Stimulated activated CD8-positive, alpha-beta memory T cell treated with anti-CD3 and anti-CD28 coated beads, Interleukin-15, amount 100 ng/mL, for 48 hours (primary cell): Measurements from ENCODE around the gene DIPK1B.

Experiments used
- DNase-seq, 2 donors: peaks; one replicate each; pipeline ENCODE4 v3.0.0-alpha.2; 2020; ENCODE audit warnings: low read depth in 2 of 2

Gene DIPK1B

DNA sequence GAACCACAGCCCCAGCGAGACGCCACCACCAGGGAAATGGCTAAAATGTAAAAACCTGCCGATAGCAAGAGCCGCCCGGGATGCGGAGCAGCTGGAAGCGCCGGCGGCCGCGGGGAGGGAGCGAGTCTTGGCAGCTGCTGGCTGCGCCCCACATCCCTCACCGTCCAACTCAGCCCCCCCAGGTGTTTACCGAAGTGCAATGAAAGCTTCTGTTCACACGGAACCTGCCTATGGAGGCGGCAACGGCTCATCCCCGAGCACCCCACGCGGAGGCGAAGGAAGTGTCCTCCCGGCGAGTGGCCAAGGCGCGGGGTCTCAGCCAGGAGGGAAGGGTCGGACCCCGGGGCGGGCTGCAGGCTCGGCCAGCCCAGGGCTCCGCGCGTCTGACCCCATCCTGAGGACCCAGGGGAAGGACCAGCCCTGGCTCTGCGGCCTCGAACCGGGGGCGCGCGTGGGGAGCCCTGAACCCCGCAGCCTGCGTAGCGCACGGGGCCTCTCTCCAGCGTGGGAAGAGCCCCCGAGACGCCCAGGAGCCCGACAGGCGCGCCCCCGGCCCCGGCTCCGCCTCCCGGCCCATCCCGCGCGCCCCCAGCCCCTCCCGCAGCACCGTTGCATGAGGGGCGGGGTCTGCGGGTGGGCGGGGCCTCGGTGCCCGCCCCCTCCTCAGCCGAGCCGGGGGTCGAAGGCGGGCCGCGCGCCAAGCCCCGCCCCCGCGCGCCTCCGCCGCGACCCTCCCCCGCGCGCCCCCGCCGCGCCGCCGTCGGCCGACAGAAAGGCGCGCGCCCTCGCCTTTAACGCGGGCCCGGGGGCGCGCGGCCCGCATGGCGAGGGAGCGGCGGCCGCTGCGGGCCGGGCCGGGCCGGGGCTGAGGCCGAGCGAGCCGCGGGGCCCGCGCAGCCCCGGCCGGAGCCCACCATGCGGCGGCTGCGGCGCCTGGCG lies at the start of gene DIPK1B:
Gene DIPK1B, plus strand, starts transcription at position 822 of the 939 bp plus-strand sequence. Its CDS starts 94 bp downstream, at position 916.
- DNase-seq = no peak

DNA sequence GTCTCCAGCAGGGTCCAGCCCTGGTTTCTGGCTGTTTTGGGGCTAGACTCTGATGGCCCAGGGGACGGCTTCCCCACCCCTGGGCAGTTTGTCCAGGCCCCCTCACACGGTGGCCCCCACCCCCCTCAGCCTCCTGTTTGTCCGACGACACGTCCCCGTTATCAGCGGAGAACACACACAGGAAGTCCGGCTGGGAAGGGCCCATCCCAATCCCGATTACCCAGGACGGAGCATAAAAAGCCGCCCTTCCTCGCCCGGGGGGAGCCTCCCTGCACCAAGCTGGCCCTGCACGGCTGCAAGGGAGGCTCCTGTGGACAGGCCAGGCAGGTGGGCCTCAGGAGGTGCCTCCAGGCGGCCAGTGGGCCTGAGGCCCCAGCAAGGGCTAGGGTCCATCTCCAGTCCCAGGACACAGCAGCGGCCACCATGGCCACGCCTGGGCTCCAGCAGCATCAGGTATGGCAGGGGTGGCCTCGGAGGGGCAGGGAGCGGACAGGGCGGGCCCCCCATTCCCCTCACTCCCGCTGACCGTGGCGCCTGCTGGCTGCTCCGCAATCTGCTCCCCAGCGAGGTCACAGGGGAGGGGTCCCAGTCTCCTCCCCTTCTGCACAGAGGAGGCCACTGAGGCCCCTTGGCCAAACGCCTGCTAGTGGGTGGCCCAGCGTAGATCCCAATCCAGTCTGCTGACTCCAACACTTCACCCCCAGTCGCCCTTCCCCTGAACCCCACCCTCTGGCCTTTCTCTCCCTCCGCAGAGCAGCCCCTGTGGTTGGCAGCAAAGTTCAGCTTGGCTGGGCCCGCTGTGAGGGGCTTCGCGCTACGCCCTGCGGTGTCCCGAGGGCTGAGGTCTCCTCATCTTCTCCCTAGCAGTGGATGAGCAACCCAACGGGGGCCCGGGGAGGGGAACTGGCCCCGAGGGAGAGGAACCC lies 49.5 kb upstream of the DIPK1B start, which contains the start of gene EGFL7:
Gene EGFL7, plus strand, starts transcription at position 261 of the 926 bp plus-strand sequence. CDS start 5,367 bp downstream, outside the sequence.
- DNase-seq = no peak

GRCh38 chr9:136664000-136664915 lies 48.1 kb upstream of the DIPK1B start:
- no peak for DNase-seq

DNA sequence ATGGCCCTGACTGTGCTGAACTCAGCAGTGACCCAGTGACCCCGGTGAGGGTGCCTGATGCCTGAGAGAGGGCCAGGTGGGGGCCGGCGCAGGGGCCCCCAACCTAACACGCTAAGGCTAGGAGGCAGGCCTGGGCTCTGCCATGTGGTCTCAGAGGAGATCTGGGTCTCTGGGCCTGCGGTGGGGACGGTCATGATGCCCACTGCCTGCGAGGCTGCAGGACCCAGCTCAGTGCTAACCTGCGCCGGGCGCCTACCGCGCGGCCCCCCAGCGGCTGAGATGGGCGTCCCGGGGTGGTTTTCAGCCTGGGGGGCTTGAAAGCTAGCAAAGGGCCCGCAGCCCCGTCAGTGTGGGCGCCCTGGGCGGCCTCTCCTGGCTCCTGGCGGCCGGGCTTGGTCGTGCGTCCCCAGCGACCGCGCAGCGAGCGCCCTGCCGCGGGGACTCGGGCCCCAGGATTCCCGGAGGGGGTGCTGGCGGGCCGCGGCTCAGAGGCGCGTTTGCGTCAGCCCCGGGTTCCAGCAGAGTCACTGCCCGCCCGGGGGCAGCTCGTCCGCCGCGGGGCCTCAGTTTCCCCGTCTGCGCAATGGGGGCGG lies 47.2 kb upstream of the DIPK1B start:
- no peak for DNase-seq

GRCh38 chr9:136665704-136666371 lies 46.5 kb upstream of the DIPK1B start:
- no peak for DNase-seq

- no peak for DNase-seq
These were observed 45.8 kb upstream of the DIPK1B start for GRCh38 chr9:136666372-136667213.

DNA sequence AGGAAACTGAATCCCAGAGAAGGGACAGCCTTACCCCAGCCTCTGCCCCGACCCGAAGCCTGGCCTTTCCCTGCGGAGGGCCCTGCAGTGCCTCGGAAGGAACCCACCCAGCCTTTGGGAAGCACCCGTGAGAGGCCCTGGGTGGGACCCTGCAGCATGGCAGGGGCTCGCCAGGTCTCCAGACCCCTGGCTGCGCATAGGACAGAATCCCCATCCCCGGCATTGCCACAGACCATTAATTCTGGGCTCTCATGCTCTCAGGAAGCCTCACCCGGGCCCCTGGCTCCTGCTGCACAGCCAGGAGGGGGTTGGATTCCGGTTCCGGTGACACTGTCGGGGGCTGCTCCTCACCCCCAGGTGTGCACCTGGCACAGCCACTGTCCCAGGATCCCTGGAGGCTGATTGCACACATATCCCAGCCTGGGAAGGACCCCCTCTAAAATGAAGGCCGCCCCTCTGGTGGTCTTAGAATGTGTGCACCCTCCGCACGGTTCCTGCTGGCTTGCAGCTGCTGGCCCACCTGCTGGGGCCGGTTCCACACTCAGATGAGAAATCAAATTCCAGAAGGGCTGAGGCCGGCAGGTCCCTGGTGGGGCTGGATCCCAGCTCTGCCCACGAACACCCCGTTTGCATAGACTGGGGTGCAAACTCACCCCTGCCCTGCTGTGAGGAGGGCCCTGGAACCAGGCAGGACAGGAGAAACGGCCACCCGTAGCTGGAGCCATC lies 45.0 kb upstream of the DIPK1B start:
- DNase-seq = no peak

DNA sequence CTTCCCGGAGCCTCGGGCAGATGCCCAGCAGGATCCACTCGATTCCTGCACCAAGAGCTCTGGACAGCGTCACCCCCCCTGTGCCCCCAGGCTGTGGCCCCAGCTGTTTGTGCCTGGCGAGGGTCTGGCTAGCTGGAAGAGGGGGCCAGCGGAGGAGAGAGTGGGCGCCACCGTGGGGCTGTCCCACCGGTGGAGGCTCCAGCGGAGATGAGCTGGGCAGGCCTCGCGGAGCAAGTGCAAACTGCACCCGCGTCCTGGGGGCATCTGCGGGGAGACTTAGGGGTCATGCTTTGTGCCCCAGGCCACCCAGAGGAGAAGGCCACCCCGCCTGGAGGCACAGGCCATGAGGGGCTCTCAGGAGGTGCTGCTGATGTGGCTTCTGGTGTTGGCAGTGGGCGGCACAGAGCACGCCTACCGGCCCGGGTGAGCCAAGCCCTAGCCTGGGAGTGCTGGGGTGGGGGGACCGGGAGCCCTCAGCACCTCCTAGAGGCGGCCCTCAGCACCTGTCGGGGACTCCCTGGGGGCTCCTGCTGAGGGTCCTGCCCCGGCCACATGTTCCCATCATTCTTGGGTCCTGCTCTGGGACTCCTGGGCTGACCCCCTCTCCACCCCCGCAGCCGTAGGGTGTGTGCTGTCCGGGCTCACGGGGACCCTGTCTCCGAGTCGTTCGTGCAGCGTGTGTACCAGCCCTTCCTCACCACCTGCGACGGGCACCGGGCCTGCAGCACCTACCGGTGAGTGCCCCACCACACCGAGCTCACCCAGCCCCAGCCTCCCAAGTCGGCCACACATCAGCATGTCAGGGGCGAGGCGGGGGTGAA lies 44.2 kb upstream of the DIPK1B start:
- DNase-seq = no peak

DNA sequence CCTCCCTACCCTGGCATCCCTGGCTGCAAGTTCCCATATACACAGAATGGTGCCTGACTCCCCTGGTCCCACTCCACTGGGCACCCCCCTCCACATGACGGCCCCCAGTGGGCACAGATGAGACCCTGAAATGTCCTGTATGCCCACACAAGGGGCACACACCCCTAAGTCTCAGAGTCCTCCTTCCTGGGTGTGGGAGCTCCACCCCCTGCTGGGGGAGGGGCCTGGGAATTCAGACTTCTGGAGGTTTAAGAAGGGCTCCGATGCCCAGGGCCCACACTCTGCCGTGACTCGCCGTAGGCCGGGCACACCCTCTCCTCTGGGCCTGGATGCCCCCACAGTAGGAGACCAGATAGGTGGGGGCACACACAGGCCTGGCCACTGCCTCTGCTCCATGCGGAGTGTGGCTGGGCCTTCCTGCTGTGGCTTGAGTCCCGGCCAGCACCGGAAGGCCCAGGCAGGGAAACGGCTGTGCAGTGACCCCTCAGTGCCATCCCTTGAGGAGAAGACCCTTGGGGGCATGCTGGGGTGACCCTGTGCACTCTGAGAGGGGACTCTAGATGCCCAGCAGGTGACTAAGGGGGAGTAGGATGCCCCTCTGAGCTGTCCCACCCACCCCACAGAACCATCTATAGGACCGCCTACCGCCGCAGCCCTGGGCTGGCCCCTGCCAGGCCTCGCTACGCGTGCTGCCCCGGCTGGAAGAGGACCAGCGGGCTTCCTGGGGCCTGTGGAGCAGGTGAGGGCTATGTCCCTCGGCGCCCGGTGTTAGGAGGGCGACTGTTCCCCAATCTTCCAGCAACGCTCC lies 43.2 kb upstream of the DIPK1B start:
- DNase-seq = no peak

DNA sequence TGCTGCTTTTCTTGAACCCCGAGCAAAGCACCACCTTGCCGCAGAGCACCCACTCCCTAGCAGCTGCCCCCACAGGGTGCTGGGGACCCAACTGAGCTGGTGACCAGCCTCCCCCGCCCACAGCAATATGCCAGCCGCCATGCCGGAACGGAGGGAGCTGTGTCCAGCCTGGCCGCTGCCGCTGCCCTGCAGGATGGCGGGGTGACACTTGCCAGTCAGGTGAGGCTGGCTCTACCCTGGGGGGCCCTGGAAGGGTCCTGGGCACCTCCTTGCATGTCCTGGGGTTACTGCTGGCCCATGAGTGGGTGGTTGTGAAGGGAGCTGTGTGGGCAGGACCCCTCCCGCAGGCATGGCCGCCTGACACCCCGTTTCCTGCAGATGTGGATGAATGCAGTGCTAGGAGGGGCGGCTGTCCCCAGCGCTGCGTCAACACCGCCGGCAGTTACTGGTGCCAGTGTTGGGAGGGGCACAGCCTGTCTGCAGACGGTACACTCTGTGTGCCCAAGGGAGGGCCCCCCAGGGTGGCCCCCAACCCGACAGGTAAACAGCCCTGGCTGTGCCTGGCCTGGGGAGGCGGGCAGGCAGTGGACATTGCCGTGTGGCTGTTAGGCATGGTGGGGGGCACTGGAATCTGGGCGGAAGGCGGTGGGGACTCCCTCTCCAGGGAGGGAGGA lies 42.4 kb upstream of the DIPK1B start:
- no peak for DNase-seq

DNA sequence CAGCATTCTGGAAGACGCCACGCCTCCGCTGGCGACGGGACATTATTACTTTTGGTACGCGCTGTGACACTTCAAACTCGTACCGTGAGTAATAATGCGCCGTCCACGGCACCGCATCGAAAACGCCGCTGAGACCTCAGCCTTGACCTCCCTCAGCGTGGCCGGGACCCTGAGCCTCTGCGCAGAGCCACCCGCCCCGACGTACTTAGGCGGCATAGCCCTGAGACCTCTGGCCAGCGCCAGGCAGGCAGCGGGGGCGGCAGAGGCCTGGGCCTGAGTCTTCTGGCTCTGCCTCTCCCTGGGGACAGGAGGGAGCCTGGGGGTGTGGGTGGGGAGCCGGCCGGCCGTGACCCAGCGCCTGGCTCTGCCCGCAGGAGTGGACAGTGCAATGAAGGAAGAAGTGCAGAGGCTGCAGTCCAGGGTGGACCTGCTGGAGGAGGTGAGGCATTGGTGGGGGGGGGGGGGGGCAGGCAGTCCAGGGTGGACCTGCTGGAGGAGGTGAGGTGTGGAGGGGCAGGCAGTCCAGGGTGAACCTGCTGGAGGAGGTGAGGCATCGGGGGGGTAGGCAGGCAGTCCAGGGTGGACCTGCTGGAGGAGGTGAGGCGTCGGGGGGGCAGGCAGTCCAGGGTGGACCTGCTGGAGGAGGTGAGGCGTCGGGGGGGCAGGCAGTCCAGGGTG lies 41.7 kb upstream of the DIPK1B start:
- no peak for DNase-seq

- no peak for DNase-seq
These were observed 41.1 kb upstream of the DIPK1B start for GRCh38 chr9:136671254-136671614.

GRCh38 chr9:136671646-136672430 lies 40.5 kb upstream of the DIPK1B start:
- peak in 1 of 2 donors; percentile 34 for DNase-seq

GRCh38 chr9:136672431-136673087 lies 39.8 kb upstream of the DIPK1B start:
- no peak for DNase-seq
